ENCODE measurements around the gene NPR2. TPM values are rescaled to one million over a fixed set of nuclear protein-coding genes. Genes with fewer than 3 reads are reported as not detected.

NPR2 gene
- total and polyA plus RNA-seq, 2 of the 13 experiments (the other 11 are each of a cell fraction or from before 2014, with no cell fraction given) = 7.4 to 9.4 TPM

- 86% methylated on average over 2 of the region's 3 CpGs for WGBS (ENCODE audit: low lambda C conversion rate)
- intact Hi-C loops (cut with micrococcal nuclease; ENCODE audit: unreplicated experiment) (no loop called here), in situ Hi-C loops (cut with HindIII; ENCODE audit: extremely low pct_ligation_motif_present, low pct_unique_long_range_greater_than_20kb) (no loop called here)
- FAIRE-seq (no peak), ATAC-seq (no peak), DNase-seq (ENCODE audit: low spot score) (no peak)
- BruUV-seq (replicated peaks) = no TSS peak
- H3K9me3 ChIP-seq (ENCODE audit: low read length) = no peaks in the 10 kb centered on the region
- no peak within 1 kb of the TSS for H3K4me2 ChIP-seq (ENCODE audit: low read depth, low read length)
- H3K79me2 ChIP-seq (ENCODE audit: insufficient read depth, low read length) = peaks cover 17% of the 10 kb centered on the region
- no peaks in the 10 kb centered on the region for H4K20me1 ChIP-seq (ENCODE audit: insufficient read depth, low read length)
- TF ChIP-seq KMT2B (CRISPR knock-in tag; IDR thresholded peaks at IDR 0.05) (no peak), ZBTB39 (CRISPR knock-in tag; IDR thresholded peaks at IDR 0.05) (no peak), CBX5 (CRISPR knock-in tag; IDR thresholded peaks at IDR 0.05; ENCODE audit: borderline replicate concordance) (no peak)
- no peak within 1 kb of the TSS for H3K9ac ChIP-seq (ENCODE audit: insufficient read depth, low read depth, low read length)
- H3K27me3 ChIP-seq (ENCODE audit: control insufficient read depth in 1 of 2, insufficient read depth in 2 of 2, low read length in 2 of 2) = no peaks in the 10 kb centered on the region; a peak in 1 of 5 replicates
- H3K27ac ChIP-seq (ENCODE audit: extremely low read length, insufficient read depth, low read length) = no peak within 1 kb of the TSS
- CTCF ChIA-PET (ENCODE audit: low intra/inter-chr PET ratio, low total read pairs) = no interaction called here
- POLR2A ChIA-PET = no interaction called here
- H3K4me3 ChIP-seq (replicated peaks in 1 of 3; ENCODE audit: insufficient read depth in 1 of 3, low read depth in 2 of 3, low read length in 3 of 3) = no peak within 1 kb of the TSS
- H3K4me1 ChIP-seq (ENCODE audit: insufficient read depth, low read length) = peaks cover 33% of the 10 kb centered on the region
- peaks cover 8 to 30% of the 10 kb centered on the region in 2 experiments for H3K36me3 ChIP-seq (replicated peaks in 1 of 2; ENCODE audit: control insufficient read depth in 1 of 2, insufficient read depth in 2 of 2, low read length in 2 of 2)
- no peak within 1 kb of the TSS for H2AFZ ChIP-seq (ENCODE audit: low read length)
Observed at GRCh38 chr9:35754264-35754663, 37.1 kb upstream of the NPR2 start, which contains the start of gene MSMP. TSS of gene MSMP (minus strand) at chr9:35754276. CDS start at chr9:35754129, 147 bp downstream.

- FAIRE-seq = no peak
Observed at GRCh38 chr9:35755071-35755470, 36.3 kb upstream of the NPR2 start.

More at GRCh38 chr9:35755071-35755470, 36.3 kb upstream of the NPR2 start:
- no peaks in the 10 kb centered on the region for H3K9me3 ChIP-seq (ENCODE audit: low read length)
- BruUV-seq (replicated peaks) = no TSS peak
- ChIA-PET CTCF (ENCODE audit: low intra/inter-chr PET ratio, low total read pairs) (no interaction called here), POLR2A (no interaction called here)
- H3K4me1 ChIP-seq (ENCODE audit: insufficient read depth, low read length) = peaks cover 31% of the 10 kb centered on the region
- in situ Hi-C loops (cut with HindIII; ENCODE audit: extremely low pct_ligation_motif_present, low pct_unique_long_range_greater_than_20kb) (no loop called here), intact Hi-C loops (cut with micrococcal nuclease; ENCODE audit: unreplicated experiment) (no loop called here)
- no peak overlapping the region for H3K9ac ChIP-seq (ENCODE audit: insufficient read depth, low read depth, low read length)
- DNase-seq (ENCODE audit: low spot score) = no peak
- TF ChIP-seq KMT2B (CRISPR knock-in tag; IDR thresholded peaks at IDR 0.05) = no peak
- no peak overlapping the region for H2AFZ ChIP-seq (ENCODE audit: low read length)
- H4K20me1 ChIP-seq (ENCODE audit: insufficient read depth, low read length) = no peaks in the 10 kb centered on the region
- H3K4me2 ChIP-seq (ENCODE audit: low read depth, low read length) = no peak overlapping the region
- no peak overlapping the region for H3K4me3 ChIP-seq (replicated peaks in 1 of 3; ENCODE audit: insufficient read depth in 1 of 3, low read depth in 2 of 3, low read length in 3 of 3)
- ATAC-seq = no peak
- WGBS (ENCODE audit: low lambda C conversion rate) = 100% methylated on average over 4 of the region's 4 CpGs
- H3K79me2 ChIP-seq (ENCODE audit: insufficient read depth, low read length) = peaks cover 24% of the 10 kb centered on the region
- peaks cover 8 to 30% of the 10 kb centered on the region in 2 experiments for H3K36me3 ChIP-seq (replicated peaks in 1 of 2; ENCODE audit: control insufficient read depth in 1 of 2, insufficient read depth in 2 of 2, low read length in 2 of 2)
- H3K27ac ChIP-seq (ENCODE audit: extremely low read length, insufficient read depth, low read length) = no peak overlapping the region
- H3K27me3 ChIP-seq (ENCODE audit: control insufficient read depth in 1 of 2, insufficient read depth in 2 of 2, low read length in 2 of 2) = no peaks in the 10 kb centered on the region; a peak in 1 of 5 replicates
